H7 (cell line): ENCODE results near the gene SLC1A1. TPM values are rescaled to one million over a fixed set of nuclear protein-coding genes. Genes with fewer than 3 reads are reported as not detected.

Source experiments
- DNase-seq: peaks from one replicate; pipeline ENCODE4 v3.0.0; 2012
- H3K27me3 ChIP-seq: 2 replicates; pipeline ENCODE4 v1.6.0; 2011; ENCODE audit warnings: mild to moderate bottlenecking, low read length; ENCODE audit not compliant: control insufficient read depth, insufficient read depth
- H3K36me3 ChIP-seq: replicated peaks from 2 replicates; pipeline ENCODE4 v1.5.1; 2011; ENCODE audit warnings: low read length; ENCODE audit not compliant: control insufficient read depth, insufficient read depth
- H3K4me3 ChIP-seq: 2 replicates; pipeline ENCODE4 v1.5.1; 2011; ENCODE audit warnings: low read depth, mild to moderate bottlenecking, control low read depth, low read length, moderate library complexity; ENCODE audit not compliant: insufficient read depth
- total RNA-seq: library from RNA; depleted of rRNA; stranded (reverse); fragments of >200 nt; shearing (Covaris generic); gene quantifications from 2 replicates; pipeline ENCODE4 v1.2.3, GENCODE V29; 2014

The SLC1A1 gene
- total RNA-seq, 1 experiment from 2014 or later = 11.6 TPM

- Histone ChIP-seq H3K36me3 (no peaks in the 10 kb centered on the region), H3K4me3 (no peak overlapping the region), H3K27me3 (no peaks in the 10 kb centered on the region)
- no peak for DNase-seq
Observed at GRCh38 chr9:4567601-4568000, 77.3 kb downstream of the SLC1A1 start.

- H3K36me3 ChIP-seq = no peaks in the 10 kb centered on the region
- no peak for DNase-seq
Observed at GRCh38 chr9:4569101-4569500, 78.8 kb downstream of the SLC1A1 start.

GRCh38 chr9:4572184-4572826 is 82.0 kb downstream of the SLC1A1 start:
- no peaks in the 10 kb centered on the region for H3K36me3 ChIP-seq
- no peak overlapping the region for H3K4me3 ChIP-seq
- DNase-seq = no peak
- H3K27me3 ChIP-seq = no peaks in the 10 kb centered on the region

More at GRCh38 chr9:4569101-4569500, 78.8 kb downstream of the SLC1A1 start:
- Histone ChIP-seq H3K27me3 (no peaks in the 10 kb centered on the region), H3K4me3 (no peak overlapping the region)

GRCh38 chr9:4573176-4573575 is 82.9 kb downstream of the SLC1A1 start:
- H3K4me3 ChIP-seq = no peak overlapping the region
- no peak for DNase-seq
- H3K27me3 ChIP-seq = no peaks in the 10 kb centered on the region
- H3K36me3 ChIP-seq = no peaks in the 10 kb centered on the region

- Histone ChIP-seq H3K36me3 (no peaks in the 10 kb centered on the region), H3K27me3 (no peaks in the 10 kb centered on the region), H3K4me3 (no peak overlapping the region)
- DNase-seq = peak; percentile 41
Observed at GRCh38 chr9:4573634-4574389, 83.5 kb downstream of the SLC1A1 start.

GRCh38 chr9:4574657-4575243 is 84.5 kb downstream of the SLC1A1 start:
- H3K27me3 ChIP-seq = no peaks in the 10 kb centered on the region
- H3K36me3 ChIP-seq = no peaks in the 10 kb centered on the region
- H3K4me3 ChIP-seq = no peak overlapping the region
- DNase-seq = no peak

GRCh38 chr9:4575997-4576396 is 85.7 kb downstream of the SLC1A1 start:
- Histone ChIP-seq H3K27me3 (no peaks in the 10 kb centered on the region), H3K4me3 (no peak overlapping the region), H3K36me3 (no peaks in the 10 kb centered on the region)
- DNase-seq = no peak

GRCh38 chr9:4576448-4576847 is 86.2 kb downstream of the SLC1A1 start:
- no peak overlapping the region for H3K4me3 ChIP-seq
- H3K27me3 ChIP-seq = no peaks in the 10 kb centered on the region
- no peaks in the 10 kb centered on the region for H3K36me3 ChIP-seq
- DNase-seq = no peak

- H3K36me3 ChIP-seq = no peaks in the 10 kb centered on the region
Observed at GRCh38 chr9:4579001-4579400, 88.7 kb downstream of the SLC1A1 start.

GRCh38 chr9:4581035-4581760 is 90.9 kb downstream of the SLC1A1 start:
- no peaks in the 10 kb centered on the region for H3K27me3 ChIP-seq
- H3K4me3 ChIP-seq = no peak overlapping the region
- H3K36me3 ChIP-seq = no peaks in the 10 kb centered on the region
- no peak for DNase-seq

More at GRCh38 chr9:4579001-4579400, 88.7 kb downstream of the SLC1A1 start:
- H3K4me3 ChIP-seq = no peak overlapping the region
- no peaks in the 10 kb centered on the region for H3K27me3 ChIP-seq
- no peak for DNase-seq

- Histone ChIP-seq H3K27me3 (no peaks in the 10 kb centered on the region), H3K4me3 (no peak overlapping the region), H3K36me3 (no peaks in the 10 kb centered on the region)
- no peak for DNase-seq
Observed at GRCh38 chr9:4581861-4582565, 91.7 kb downstream of the SLC1A1 start.

GRCh38 chr9:4583001-4583400 is 92.7 kb downstream of the SLC1A1 start:
- Histone ChIP-seq H3K4me3 (no peak overlapping the region), H3K36me3 (no peaks in the 10 kb centered on the region), H3K27me3 (no peaks in the 10 kb centered on the region)
- no peak for DNase-seq

GRCh38 chr9:4584636-4585035 is 94.4 kb downstream of the SLC1A1 start:
- H3K27me3 ChIP-seq = no peaks in the 10 kb centered on the region
- H3K4me3 ChIP-seq = no peak overlapping the region
- H3K36me3 ChIP-seq = no peaks in the 10 kb centered on the region
- no peak for DNase-seq

GRCh38 chr9:4585135-4585534 is 94.9 kb downstream of the SLC1A1 start:
- Histone ChIP-seq H3K36me3 (no peaks in the 10 kb centered on the region), H3K4me3 (no peak overlapping the region), H3K27me3 (no peaks in the 10 kb centered on the region)
- no peak for DNase-seq
